ENCODE data around the gene GPS1. TPM values are rescaled to one million over a fixed set of nuclear protein-coding genes. Genes with fewer than 3 reads are reported as not detected.

The GPS1 gene
- total and polyA plus RNA-seq, 2 experiments from 2014 or later, result 136 to 242 TPM

DNA sequence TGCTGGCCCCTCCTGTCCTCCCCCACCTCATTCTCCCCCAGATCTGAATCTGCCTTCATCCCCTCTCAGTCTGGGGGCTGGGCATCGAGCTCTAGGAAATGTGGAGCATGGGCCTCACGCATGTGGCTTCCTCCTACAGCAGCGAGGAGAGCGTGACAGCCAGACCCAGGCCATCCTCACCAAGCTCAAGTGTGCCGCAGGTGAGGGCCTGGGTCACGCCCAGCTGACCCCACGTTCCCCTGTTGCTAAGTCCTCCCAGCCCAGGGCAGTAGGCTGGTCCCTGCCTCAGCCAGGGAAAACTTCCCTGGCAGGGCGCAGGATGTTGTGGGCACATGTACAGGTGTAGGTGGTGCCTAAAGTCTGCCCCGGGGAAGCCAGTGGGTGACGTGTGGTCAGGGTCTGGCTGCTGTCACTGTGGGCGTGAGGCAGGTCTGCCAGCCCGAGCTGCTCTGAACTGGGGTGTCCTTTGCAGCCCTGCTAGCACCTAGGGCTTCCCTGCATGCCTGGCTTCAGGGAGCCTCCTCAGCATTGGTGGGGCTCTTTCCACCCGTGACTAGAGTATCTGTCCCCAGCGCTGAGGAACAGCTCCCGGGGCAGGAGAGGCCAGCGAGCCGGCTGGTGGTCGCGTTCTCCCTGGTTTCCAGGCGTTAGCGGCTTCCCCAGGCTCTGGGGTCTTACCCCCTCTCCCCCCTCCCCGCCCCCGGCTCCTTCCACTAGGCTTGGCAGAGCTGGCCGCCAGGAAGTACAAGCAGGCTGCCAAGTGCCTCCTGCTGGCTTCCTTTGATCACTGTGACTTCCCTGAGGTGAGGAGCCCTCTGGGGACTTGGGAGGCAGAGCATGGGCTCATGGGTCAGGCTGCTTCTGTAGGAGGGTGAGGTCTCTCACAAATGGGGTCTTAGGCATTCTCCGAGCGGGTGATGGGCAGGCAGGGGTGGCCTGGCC is 3.6 kb downstream of the GPS1 start (continued):
- TF ChIP-seq, protein P1, sequence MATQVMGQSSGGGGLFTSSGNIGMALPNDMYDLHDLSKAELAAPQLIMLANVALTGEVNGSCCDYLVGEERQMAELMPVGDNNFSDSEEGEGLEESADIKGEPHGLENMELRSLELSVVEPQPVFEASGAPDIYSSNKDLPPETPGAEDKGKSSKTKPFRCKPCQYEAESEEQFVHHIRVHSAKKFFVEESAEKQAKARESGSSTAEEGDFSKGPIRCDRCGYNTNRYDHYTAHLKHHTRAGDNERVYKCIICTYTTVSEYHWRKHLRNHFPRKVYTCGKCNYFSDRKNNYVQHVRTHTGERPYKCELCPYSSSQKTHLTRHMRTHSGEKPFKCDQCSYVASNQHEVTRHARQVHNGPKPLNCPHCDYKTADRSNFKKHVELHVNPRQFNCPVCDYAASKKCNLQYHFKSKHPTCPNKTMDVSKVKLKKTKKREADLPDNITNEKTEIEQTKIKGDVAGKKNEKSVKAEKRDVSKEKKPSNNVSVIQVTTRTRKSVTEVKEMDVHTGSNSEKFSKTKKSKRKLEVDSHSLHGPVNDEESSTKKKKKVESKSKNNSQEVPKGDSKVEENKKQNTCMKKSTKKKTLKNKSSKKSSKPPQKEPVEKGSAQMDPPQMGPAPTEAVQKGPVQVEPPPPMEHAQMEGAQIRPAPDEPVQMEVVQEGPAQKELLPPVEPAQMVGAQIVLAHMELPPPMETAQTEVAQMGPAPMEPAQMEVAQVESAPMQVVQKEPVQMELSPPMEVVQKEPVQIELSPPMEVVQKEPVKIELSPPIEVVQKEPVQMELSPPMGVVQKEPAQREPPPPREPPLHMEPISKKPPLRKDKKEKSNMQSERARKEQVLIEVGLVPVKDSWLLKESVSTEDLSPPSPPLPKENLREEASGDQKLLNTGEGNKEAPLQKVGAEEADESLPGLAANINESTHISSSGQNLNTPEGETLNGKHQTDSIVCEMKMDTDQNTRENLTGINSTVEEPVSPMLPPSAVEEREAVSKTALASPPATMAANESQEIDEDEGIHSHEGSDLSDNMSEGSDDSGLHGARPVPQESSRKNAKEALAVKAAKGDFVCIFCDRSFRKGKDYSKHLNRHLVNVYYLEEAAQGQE (IDR thresholded peaks at IDR 0.05; ENCODE audit: unreplicated experiment), result no peak
- TF ChIP-seq EZH2 (IDR thresholded peaks at IDR 0.05; ENCODE audit: low read depth, unreplicated experiment) (no peak), JUNB (IDR thresholded peaks at IDR 0.05; ENCODE audit: unreplicated experiment) (no peak), POLR2AphosphoS5 (IDR thresholded peaks at IDR 0.05; ENCODE audit: low read depth) (no peak), EZH2phosphoT487 (IDR thresholded peaks at IDR 0.05; ENCODE audit: unreplicated experiment) (no peak), STAT1 (IDR thresholded peaks at IDR 0.05; ENCODE audit: unreplicated experiment) (no peak)
- TF ChIP-seq, protein P2, sequence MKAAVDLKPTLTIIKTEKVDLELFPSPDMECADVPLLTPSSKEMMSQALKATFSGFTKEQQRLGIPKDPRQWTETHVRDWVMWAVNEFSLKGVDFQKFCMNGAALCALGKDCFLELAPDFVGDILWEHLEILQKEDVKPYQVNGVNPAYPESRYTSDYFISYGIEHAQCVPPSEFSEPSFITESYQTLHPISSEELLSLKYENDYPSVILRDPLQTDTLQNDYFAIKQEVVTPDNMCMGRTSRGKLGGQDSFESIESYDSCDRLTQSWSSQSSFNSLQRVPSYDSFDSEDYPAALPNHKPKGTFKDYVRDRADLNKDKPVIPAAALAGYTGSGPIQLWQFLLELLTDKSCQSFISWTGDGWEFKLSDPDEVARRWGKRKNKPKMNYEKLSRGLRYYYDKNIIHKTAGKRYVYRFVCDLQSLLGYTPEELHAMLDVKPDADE (IDR thresholded peaks at IDR 0.05), result no peak

DNA sequence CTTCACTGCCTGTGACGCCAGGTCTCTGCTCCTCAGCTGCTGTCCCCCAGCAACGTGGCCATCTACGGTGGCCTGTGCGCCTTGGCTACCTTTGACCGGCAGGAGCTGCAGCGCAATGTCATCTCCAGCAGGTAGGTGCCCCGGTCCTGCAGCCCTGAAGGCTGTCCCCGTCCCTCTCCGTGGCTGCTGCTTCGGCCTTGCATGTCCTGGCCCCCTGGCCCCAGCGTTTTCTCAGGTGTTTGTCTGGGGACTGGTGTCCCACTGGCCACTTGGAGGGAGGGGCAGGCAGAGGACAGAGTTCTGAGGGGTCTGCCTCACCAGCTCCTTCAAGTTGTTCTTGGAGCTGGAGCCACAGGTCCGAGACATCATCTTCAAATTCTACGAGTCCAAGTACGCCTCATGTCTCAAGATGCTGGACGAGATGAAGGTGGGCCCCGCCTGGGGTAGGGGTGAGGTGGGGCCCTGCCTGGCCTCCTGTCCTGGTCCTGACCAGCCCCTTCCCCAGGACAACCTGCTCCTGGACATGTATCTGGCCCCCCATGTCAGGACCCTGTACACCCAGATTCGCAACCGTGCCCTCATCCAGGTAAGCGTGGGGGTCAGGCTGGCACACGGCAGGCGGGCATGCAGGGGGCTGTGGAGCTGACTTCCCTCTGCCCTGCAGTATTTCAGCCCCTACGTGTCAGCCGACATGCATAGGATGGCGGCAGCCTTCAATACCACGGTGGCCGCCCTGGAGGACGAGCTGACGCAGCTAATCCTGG is 4.4 kb downstream of the GPS1 start:
- ATAC-seq (no peak), DNase-seq (ENCODE audit: low spot score) (no peak)
- Histone ChIP-seq H3K4me2 (no peak overlapping the region), H3K4me3 (no peak overlapping the region), H3F3A (replicated peaks; ENCODE audit: low read depth) (peaks cover 9% of the 10 kb centered on the region; the same call in 1 of the 2 replicates), H4K20me1 (replicated peaks; ENCODE audit: insufficient read depth) (peaks cover 8% of the 10 kb centered on the region; the same call in 1 of the 2 replicates), H3K27me3 (ENCODE audit: insufficient read depth) (no peaks in the 10 kb centered on the region), H3K79me2 (replicated peaks; ENCODE audit: insufficient read depth) (peaks cover 9% of the 10 kb centered on the region; the same call in 1 of the 2 replicates), H3K4me1 (ENCODE audit: insufficient read depth) (no peaks in the 10 kb centered on the region), H2AFZ (no peak overlapping the region), H3K27ac (ENCODE audit: low read depth) (no peak overlapping the region), H3K9me2 (ENCODE audit: insufficient read depth) (no peaks in the 10 kb centered on the region), H3K36me3 (ENCODE audit: insufficient read depth) (peaks cover 4% of the 10 kb centered on the region; the same call in 1 of the 2 replicates)
- Mint-ChIP-seq H3K27ac (no peak overlapping the region), H3K4me3 (no peak overlapping the region), H3K4me1 (no peaks in the 10 kb centered on the region; the same call in 2 of the 3 replicates), H3K9me3 (no peaks in the 10 kb centered on the region), H3K36me3 (ENCODE audit: low read depth) (peaks cover 22% of the 10 kb centered on the region), H3K27me3 (ENCODE audit: insufficient read depth, low read depth, poor library complexity) (peaks cover 16% of the 10 kb centered on the region)
- TF ChIP-seq, protein P1 (IDR thresholded peaks at IDR 0.05; ENCODE audit: unreplicated experiment), result no peak
- TF ChIP-seq, protein P3, sequence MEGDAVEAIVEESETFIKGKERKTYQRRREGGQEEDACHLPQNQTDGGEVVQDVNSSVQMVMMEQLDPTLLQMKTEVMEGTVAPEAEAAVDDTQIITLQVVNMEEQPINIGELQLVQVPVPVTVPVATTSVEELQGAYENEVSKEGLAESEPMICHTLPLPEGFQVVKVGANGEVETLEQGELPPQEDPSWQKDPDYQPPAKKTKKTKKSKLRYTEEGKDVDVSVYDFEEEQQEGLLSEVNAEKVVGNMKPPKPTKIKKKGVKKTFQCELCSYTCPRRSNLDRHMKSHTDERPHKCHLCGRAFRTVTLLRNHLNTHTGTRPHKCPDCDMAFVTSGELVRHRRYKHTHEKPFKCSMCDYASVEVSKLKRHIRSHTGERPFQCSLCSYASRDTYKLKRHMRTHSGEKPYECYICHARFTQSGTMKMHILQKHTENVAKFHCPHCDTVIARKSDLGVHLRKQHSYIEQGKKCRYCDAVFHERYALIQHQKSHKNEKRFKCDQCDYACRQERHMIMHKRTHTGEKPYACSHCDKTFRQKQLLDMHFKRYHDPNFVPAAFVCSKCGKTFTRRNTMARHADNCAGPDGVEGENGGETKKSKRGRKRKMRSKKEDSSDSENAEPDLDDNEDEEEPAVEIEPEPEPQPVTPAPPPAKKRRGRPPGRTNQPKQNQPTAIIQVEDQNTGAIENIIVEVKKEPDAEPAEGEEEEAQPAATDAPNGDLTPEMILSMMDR (conservative IDR thresholded peaks at IDR 0.05; ENCODE audit: low read depth in 2 of 2), result no peak
- no peak for TF ChIP-seq JUNB (IDR thresholded peaks at IDR 0.05; ENCODE audit: unreplicated experiment)
- TF ChIP-seq NANOG (IDR thresholded peaks at IDR 0.05; ENCODE audit: borderline replicate concordance), result no peak
- TF ChIP-seq CREB1 (CRISPR knock-in tag; IDR thresholded peaks at IDR 0.05; ENCODE audit: low read depth), result no peak
- no peak for TF ChIP-seq STAT1 (IDR thresholded peaks at IDR 0.05; ENCODE audit: unreplicated experiment)
- no peak for TF ChIP-seq EZH2 (IDR thresholded peaks at IDR 0.05; ENCODE audit: low read depth, unreplicated experiment)
- no peak for TF ChIP-seq ZNF331 (CRISPR knock-in tag; IDR thresholded peaks at IDR 0.05; ENCODE audit: low read depth)
